ENCODE data around the gene FAAH2. TPM values are rescaled to one million over a fixed set of nuclear protein-coding genes. Genes with fewer than 3 reads are reported as not detected.

The FAAH2 gene
- total RNA-seq, 2 donors from 2014 or later: 4.2 to 8.9 TPM

DNA sequence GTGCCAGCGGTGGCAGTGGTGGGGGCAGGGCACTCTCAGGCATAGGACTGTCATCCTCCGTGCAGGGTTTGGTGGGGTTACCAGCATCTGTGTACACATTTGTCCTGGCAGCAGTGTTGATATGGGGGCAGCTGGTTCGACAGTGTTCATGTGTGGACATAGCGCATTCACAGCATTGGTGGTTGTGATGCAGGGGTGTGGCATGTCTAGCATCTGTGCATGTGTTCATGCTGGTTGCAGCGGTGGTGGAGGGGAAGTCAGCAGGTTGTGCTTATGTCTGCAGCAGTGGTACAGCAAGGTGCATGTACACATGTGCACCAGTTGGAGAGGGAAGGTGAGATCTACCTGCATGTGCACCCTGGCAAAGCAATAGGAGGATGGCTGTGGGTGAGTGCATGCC is 230.0 kb downstream of the FAAH2 start:
- Mint-ChIP-seq H3K4me1 (no peaks in the 10 kb centered on the region), H3K27ac (no peak overlapping the region), H3K36me3 (ENCODE audit: low read depth) (no peaks in the 10 kb centered on the region), H3K27me3 (ENCODE audit: insufficient read depth) (no peaks in the 10 kb centered on the region), H3K9me3 (peaks cover 62% of the 10 kb centered on the region), H3K4me3 (no peak overlapping the region)
- Histone ChIP-seq H3K9me3 (ENCODE audit: control insufficient read depth, low read length) (no peaks in the 10 kb centered on the region), H3K9ac (ENCODE audit: extremely low read depth, low read length, poor library complexity, severe bottlenecking) (no peak overlapping the region), H3K36me3 (ENCODE audit: control insufficient read depth, insufficient read depth, low read length) (no peaks in the 10 kb centered on the region), H3K4me3 (ENCODE audit: low read length) (no peak overlapping the region), H3K27me3 (ENCODE audit: control insufficient read depth, insufficient read depth, low read length, poor library complexity, severe bottlenecking) (no peaks in the 10 kb centered on the region), H3K4me1 (ENCODE audit: control insufficient read depth, insufficient read depth, low read length) (no peaks in the 10 kb centered on the region), H3K27ac (ENCODE audit: low read depth, low read length) (no peak overlapping the region)
- peak; percentile 26 for DNase-seq
- 88% methylated on average over 5 of the region's 5 CpGs; no CpG with 5 or more reads in 1 of the 2 experiments for WGBS, 2 experiments (ENCODE audit: insufficient coverage in 1 of 2, insufficient read length in 1 of 2)
- no peak for TF ChIP-seq CTCF (conservative IDR thresholded peaks at IDR 0.05)

DNA sequence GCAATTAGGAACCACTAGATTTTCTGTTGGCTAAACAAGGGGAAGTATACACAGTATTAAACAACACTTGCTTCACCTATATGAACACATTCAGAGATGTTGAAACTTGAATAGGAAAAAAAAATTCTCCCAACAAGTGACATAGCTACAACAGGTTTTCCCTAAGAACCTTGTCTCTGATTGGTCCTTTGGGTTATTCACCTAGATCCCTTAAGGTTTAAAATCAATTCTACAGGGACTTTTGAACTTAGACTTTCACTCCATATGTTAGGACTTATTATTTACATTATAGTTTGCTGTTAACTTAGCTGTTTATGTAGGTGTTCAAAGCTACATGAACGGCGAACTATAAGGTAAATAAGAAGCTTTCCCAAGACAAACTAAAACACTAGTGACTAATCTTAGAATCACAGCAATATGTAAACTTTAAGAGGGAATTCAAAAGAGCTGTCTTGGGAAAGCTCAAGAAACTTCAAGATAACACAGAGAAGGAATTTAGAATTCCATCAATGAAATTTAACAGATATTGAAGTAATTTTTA is 233.1 kb downstream of the FAAH2 start:
- Histone ChIP-seq H3K4me1 (ENCODE audit: control insufficient read depth, insufficient read depth, low read length) (no peaks in the 10 kb centered on the region), H3K36me3 (ENCODE audit: control insufficient read depth, insufficient read depth, low read length) (no peaks in the 10 kb centered on the region), H3K9ac (ENCODE audit: extremely low read depth, low read length, poor library complexity, severe bottlenecking) (no peak overlapping the region), H3K9me3 (ENCODE audit: control insufficient read depth, low read length) (no peaks in the 10 kb centered on the region), H3K4me3 (ENCODE audit: low read length) (no peak overlapping the region), H3K27me3 (ENCODE audit: control insufficient read depth, insufficient read depth, low read length, poor library complexity, severe bottlenecking) (no peaks in the 10 kb centered on the region), H3K27ac (ENCODE audit: low read depth, low read length) (no peak overlapping the region)
- TF ChIP-seq CTCF (conservative IDR thresholded peaks at IDR 0.05): no peak
- Mint-ChIP-seq H3K9me3 (peaks cover 64% of the 10 kb centered on the region), H3K36me3 (ENCODE audit: low read depth) (no peaks in the 10 kb centered on the region), H3K27ac (no peak overlapping the region), H3K27me3 (ENCODE audit: insufficient read depth) (no peaks in the 10 kb centered on the region), H3K4me3 (no peak overlapping the region), H3K4me1 (no peaks in the 10 kb centered on the region)
- DNase-seq: no peak
- no CpG with 5 or more reads among the region's 2 CpGs for WGBS, 2 experiments (ENCODE audit: insufficient coverage in 1 of 2, insufficient read length in 1 of 2)

DNA sequence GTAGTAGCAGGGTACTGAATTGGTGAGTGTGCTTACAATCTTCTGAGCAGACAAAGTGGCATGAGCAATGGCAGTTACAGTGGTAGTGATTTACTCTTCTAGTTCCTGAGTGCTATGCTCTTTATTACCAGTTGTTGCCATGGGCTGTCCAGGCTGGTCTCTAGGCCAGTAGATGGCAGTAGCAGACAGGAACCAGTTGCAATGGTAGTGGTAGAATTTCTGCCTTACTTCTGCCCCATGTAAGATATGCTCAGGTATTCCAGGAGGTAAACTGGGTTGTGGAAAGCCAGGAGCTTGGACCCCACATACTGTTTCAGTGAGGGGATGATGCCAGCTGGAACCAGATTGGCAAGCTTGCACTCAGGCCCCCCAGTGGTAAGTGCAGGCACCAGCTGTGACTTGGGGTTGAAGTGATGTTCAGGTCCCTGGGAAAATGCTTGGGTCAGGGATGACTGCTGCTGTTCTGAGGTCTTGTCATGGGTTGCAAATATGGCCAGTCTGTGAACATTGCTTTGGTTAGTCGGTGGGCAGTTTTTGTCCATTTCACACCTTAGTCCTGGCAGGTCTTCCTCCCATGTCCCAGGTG is 242.3 kb downstream of the FAAH2 start:
- Histone ChIP-seq H3K36me3 (ENCODE audit: control insufficient read depth, insufficient read depth, low read length) (no peaks in the 10 kb centered on the region), H3K4me3 (ENCODE audit: low read length) (no peak overlapping the region), H3K9me3 (ENCODE audit: control insufficient read depth, low read length) (no peaks in the 10 kb centered on the region), H3K4me1 (ENCODE audit: control insufficient read depth, insufficient read depth, low read length) (no peaks in the 10 kb centered on the region), H3K27me3 (ENCODE audit: control insufficient read depth, insufficient read depth, low read length, poor library complexity, severe bottlenecking) (no peaks in the 10 kb centered on the region), H3K27ac (ENCODE audit: low read depth, low read length) (no peak overlapping the region), H3K9ac (ENCODE audit: extremely low read depth, low read length, poor library complexity, severe bottlenecking) (no peak overlapping the region)
- peak; percentile 76 for DNase-seq
- H3K4me1 Mint-ChIP-seq: no peaks in the 10 kb centered on the region
- H3K27me3 Mint-ChIP-seq (ENCODE audit: insufficient read depth): no peaks in the 10 kb centered on the region
- no peak overlapping the region for H3K27ac Mint-ChIP-seq
- WGBS, 2 experiments (ENCODE audit: insufficient coverage in 1 of 2, insufficient read length in 1 of 2): 71% methylated on average over 1 of the region's 1 CpG; no CpG with 5 or more reads in 1 of the 2 experiments
- H3K36me3 Mint-ChIP-seq (ENCODE audit: low read depth): no peaks in the 10 kb centered on the region
- H3K9me3 Mint-ChIP-seq: peaks cover 40% of the 10 kb centered on the region
- no peak overlapping the region for H3K4me3 Mint-ChIP-seq
- peak; percentile 73 for TF ChIP-seq CTCF (conservative IDR thresholded peaks at IDR 0.05)

Other genes with a start within 250 kb of the FAAH2 start
- 10 to 100 TPM; 12.0 to 16.4 TPM for gene SPIN2B, start 165.2 kb upstream of the FAAH2 start, total RNA-seq
- 1 to 10 TPM; 1.2 to 1.5 TPM for gene SPIN2A, start 149.3 kb upstream of the FAAH2 start, total RNA-seq

Measured in endodermal cell (in vitro differentiated cells).